Neural crest cell (in vitro differentiated cells): ENCODE measurements around the gene IGFBP2. TPM values are rescaled to one million over a fixed set of nuclear protein-coding genes. Genes with fewer than 3 reads are reported as not detected.
A peak's percentile ranks its signal among the peaks of the same experiment; 100 is the strongest.

ENCODE experiments used
- DNase-seq: peaks from one replicate; pipeline ENCODE4 v3.0.0; 2021; ENCODE audit warnings: low read depth, mixed read lengths, low spot score
- H3K27ac Mint-ChIP-seq: one replicate; pipeline ENCODE4 v1.8.0; 2021; ENCODE audit warnings: mild to moderate bottlenecking, mixed read lengths; ENCODE audit not compliant: unreplicated experiment
- H3K27me3 Mint-ChIP-seq: 2 replicates; pipeline ENCODE4 v1.8.0; 2021; ENCODE audit warnings: low read depth, mild to moderate bottlenecking, mixed read lengths
- H3K36me3 Mint-ChIP-seq: 2 replicates; pipeline ENCODE4 v1.8.0; 2021; ENCODE audit warnings: low read depth, mild to moderate bottlenecking, mixed read lengths
- H3K4me1 Mint-ChIP-seq: 2 replicates; pipeline ENCODE4 v1.8.0; 2021; ENCODE audit warnings: mixed read lengths
- H3K4me3 Mint-ChIP-seq: one replicate; pipeline ENCODE4 v1.8.0; 2021; ENCODE audit warnings: mild to moderate bottlenecking, mixed read lengths
- H3K9me3 Mint-ChIP-seq: 2 replicates; pipeline ENCODE4 v1.8.0; 2021; ENCODE audit warnings: mixed read lengths
- total RNA-seq: library from RNA; stranded (reverse); gene quantifications from 2 replicates; pipeline ENCODE4 v1.2.1, GENCODE V29; 2021
- TF ChIP-seq, protein P1 (sequence below): fragments of 200-600 bp; sonication (generic); conservative IDR thresholded peaks from 2 replicates; pipeline ENCODE4 v1.5.0; 2021; ENCODE audit warnings: antibody characterized with exemption, mild to moderate bottlenecking

Gene IGFBP2
- total RNA-seq, 1 donor from 2014 or later, result 366 TPM

GRCh38 chr2:216654528-216655052, 21.4 kb downstream of the IGFBP2 start:
- Mint-ChIP-seq H3K27ac (peak overlapping the region; percentile 71), H3K4me1 (peaks cover 71% of the 10 kb centered on the region), H3K9me3 (no peaks in the 10 kb centered on the region), H3K27me3 (no peaks in the 10 kb centered on the region), H3K36me3 (peaks cover 12% of the 10 kb centered on the region), H3K4me3 (peak overlapping the region; percentile 27)
- no peak for DNase-seq
- TF ChIP-seq, protein P1, sequence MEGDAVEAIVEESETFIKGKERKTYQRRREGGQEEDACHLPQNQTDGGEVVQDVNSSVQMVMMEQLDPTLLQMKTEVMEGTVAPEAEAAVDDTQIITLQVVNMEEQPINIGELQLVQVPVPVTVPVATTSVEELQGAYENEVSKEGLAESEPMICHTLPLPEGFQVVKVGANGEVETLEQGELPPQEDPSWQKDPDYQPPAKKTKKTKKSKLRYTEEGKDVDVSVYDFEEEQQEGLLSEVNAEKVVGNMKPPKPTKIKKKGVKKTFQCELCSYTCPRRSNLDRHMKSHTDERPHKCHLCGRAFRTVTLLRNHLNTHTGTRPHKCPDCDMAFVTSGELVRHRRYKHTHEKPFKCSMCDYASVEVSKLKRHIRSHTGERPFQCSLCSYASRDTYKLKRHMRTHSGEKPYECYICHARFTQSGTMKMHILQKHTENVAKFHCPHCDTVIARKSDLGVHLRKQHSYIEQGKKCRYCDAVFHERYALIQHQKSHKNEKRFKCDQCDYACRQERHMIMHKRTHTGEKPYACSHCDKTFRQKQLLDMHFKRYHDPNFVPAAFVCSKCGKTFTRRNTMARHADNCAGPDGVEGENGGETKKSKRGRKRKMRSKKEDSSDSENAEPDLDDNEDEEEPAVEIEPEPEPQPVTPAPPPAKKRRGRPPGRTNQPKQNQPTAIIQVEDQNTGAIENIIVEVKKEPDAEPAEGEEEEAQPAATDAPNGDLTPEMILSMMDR, result no peak

DNA sequence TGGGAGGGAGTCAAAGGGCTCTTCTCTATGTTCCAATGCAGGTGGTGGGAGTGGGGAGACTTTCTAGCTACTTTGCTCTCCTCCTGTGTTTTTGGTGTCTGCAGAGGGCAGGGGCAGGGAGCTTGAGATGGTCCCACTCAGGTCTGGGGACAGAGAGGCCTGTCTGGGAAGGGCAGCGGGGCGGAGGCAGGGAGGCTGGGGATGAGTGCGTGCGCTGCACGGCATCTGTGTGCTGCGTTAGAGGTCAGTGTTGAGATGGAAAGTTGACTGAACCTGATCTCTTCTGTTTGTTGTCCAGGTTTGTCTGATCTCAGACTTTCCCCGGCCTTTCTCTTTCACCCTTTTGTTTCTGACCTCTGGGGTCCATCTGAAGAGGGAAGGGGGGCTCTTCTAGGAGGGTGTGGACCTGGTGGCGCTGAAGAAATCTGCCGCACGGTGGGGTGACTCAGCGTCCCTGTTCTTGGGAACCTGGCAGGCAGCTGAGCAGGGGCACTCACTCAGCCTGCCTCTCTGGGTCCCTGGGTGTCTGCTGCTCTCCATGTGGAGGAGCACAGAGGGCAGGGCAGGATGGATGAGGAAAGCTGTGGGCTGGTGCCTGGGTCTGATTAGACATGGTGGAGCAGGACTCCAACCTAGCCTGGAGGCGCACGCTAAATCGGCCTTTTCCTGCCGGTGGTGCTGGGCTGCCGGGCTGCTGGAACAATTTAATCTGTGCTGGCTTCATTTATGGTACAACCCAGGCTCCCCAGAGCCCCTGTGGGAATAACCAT, 24.1 kb downstream of the IGFBP2 start:
- Mint-ChIP-seq H3K27ac (peak overlapping the region; percentile 89), H3K4me1 (peaks cover 52% of the 10 kb centered on the region), H3K36me3 (peaks cover 14% of the 10 kb centered on the region), H3K9me3 (no peaks in the 10 kb centered on the region), H3K4me3 (no peak overlapping the region), H3K27me3 (no peaks in the 10 kb centered on the region)
- no peak for DNase-seq
- TF ChIP-seq, protein P1, result no peak

DNA sequence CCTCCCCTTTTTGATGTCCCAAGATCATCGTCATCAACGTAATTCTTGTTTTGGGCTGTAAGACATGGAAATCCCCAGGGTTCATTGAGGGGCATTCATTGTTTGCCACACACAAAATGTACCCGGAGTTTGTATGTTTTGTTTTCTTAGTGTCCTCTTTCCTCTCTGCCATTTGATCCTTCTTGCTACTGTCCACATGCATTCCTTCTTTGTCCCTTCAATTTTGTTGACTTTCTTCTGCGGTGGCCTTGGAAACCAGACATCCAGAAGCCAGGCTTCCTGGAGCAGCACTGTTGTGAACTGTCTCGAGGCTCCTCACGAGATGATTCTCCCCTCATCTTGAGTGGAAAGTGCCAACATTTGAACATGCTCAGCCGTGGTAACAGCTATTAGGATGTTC, 24.8 kb downstream of the IGFBP2 start:
- Mint-ChIP-seq H3K4me3 (no peak overlapping the region), H3K27ac (peak overlapping the region; percentile 87), H3K4me1 (peaks cover 45% of the 10 kb centered on the region), H3K27me3 (no peaks in the 10 kb centered on the region), H3K9me3 (no peaks in the 10 kb centered on the region), H3K36me3 (peaks cover 14% of the 10 kb centered on the region)
- TF ChIP-seq, protein P1, result no peak
- DNase-seq, result no peak

DNA sequence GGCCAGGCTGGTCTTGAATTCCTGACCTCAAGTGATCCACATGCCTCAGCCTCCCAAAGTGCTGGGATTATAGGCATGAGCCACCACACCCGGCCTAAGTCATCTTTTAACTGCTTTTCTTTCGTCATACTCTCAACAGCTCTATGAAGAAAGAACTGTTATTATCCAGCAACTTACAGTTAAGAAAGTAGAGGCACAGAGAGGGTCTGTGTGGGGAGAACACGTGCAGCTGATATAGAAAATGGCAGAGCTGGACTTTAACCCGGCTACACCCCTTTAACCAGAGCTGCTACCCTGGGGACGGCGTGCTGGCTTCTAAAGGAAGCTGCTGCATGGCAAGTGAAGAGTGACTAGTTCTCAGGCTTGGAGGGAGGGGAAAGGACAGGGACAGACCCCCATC, 25.5 kb downstream of the IGFBP2 start:
- Mint-ChIP-seq H3K9me3 (no peaks in the 10 kb centered on the region), H3K4me3 (no peak overlapping the region), H3K27ac (peak overlapping the region; percentile 54), H3K36me3 (peaks cover 14% of the 10 kb centered on the region), H3K4me1 (peaks cover 37% of the 10 kb centered on the region), H3K27me3 (no peaks in the 10 kb centered on the region)
- DNase-seq, result no peak
- TF ChIP-seq, protein P1, result no peak

- DNase-seq, result no peak
- TF ChIP-seq, protein P1, result no peak
- H3K4me3 Mint-ChIP-seq, result no peak overlapping the region
- H3K27ac Mint-ChIP-seq, result peak overlapping the region; percentile 54
- no peaks in the 10 kb centered on the region for H3K27me3 Mint-ChIP-seq
- H3K36me3 Mint-ChIP-seq, result peaks cover 14% of the 10 kb centered on the region
- no peaks in the 10 kb centered on the region for H3K9me3 Mint-ChIP-seq
- peaks cover 37% of the 10 kb centered on the region for H3K4me1 Mint-ChIP-seq
These were observed 26.1 kb downstream of the IGFBP2 start for GRCh38 chr2:216659276-216659675.
